GM12874 (cell line): ENCODE results near the gene B4GALNT3.

Source experiments
- TF ChIP-seq, protein P1 (sequence below): IDR thresholded peaks from 2 replicates; pipeline ENCODE4 v1.5.1; 2011; ENCODE audit warnings: low read depth, mild to moderate bottlenecking, control low read depth, low read length, moderate library complexity; ENCODE audit not compliant: insufficient read depth

B4GALNT3 gene

DNA sequence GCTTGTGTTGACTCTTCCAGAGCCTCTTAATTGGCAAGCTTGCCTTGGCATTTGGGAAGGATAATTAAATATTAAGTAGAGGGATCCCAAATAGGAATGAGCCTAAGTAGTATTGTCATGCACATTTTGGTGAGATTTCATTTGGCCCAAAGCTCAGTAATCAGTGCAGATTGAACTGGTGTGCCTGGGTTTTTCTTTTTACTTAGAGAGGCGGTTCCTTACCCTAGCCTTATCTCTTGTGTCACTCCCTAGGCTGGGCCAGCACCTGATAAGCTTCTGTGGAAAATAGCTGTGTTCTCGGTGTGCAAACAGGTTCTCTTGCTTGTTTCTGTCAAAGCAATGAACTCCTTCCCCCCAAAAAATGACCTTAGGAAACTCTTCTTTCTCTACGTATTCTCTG, 9.3 kb upstream of the B4GALNT3 start:
- TF ChIP-seq, protein P1, sequence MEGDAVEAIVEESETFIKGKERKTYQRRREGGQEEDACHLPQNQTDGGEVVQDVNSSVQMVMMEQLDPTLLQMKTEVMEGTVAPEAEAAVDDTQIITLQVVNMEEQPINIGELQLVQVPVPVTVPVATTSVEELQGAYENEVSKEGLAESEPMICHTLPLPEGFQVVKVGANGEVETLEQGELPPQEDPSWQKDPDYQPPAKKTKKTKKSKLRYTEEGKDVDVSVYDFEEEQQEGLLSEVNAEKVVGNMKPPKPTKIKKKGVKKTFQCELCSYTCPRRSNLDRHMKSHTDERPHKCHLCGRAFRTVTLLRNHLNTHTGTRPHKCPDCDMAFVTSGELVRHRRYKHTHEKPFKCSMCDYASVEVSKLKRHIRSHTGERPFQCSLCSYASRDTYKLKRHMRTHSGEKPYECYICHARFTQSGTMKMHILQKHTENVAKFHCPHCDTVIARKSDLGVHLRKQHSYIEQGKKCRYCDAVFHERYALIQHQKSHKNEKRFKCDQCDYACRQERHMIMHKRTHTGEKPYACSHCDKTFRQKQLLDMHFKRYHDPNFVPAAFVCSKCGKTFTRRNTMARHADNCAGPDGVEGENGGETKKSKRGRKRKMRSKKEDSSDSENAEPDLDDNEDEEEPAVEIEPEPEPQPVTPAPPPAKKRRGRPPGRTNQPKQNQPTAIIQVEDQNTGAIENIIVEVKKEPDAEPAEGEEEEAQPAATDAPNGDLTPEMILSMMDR: no peak

- TF ChIP-seq, protein P1: peak; percentile 70; the same call in 1 of the 2 replicates
These were observed 7.0 kb upstream of the B4GALNT3 start for GRCh38 chr12:452667-453210.

DNA sequence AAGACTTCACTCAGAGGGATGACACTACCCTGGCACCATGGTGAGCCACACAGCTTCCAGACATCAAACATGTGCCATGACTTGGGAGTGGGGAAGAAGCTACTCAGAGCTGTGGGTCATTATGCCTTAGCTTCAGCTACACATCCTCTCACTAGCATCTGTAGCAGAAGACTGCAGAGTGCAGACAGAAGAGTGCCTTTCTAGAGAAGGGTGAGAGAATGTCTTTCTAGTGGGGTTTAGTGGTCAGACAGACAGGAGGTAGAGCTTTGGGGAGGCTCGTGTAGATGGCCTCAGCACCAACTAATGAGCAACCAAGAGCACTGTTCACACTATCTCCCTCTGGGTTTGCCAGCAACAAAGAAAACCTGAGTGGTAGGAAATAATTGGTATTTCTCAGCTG, 4.9 kb upstream of the B4GALNT3 start:
- TF ChIP-seq, protein P1: no peak

GRCh38 chr12:455821-456220, 3.9 kb upstream of the B4GALNT3 start:
- TF ChIP-seq, protein P1: no peak

DNA sequence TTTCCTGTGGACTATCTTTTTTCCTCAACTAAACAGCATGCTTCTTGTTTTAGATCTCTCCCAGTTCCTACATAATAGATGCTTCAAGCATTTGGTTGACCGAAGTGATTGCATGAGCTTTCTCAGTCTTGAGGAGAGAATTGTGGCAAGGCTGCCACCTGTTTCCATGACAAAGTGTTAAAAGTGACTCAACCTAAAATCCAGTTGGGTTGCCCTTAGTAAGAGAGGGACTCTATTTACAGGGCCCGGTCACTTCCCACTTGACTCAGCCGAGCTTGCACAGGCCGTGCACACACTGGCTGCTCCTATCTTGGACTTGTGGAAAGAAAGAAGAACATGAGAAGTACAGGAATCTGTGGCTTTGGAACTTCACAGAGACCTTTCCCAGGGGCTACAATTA, 2.1 kb upstream of the B4GALNT3 start:
- TF ChIP-seq, protein P1: no peak

GRCh38 chr12:459050-459429, 699 bp upstream of the B4GALNT3 start:
- TF ChIP-seq, protein P1: no peak

DNA sequence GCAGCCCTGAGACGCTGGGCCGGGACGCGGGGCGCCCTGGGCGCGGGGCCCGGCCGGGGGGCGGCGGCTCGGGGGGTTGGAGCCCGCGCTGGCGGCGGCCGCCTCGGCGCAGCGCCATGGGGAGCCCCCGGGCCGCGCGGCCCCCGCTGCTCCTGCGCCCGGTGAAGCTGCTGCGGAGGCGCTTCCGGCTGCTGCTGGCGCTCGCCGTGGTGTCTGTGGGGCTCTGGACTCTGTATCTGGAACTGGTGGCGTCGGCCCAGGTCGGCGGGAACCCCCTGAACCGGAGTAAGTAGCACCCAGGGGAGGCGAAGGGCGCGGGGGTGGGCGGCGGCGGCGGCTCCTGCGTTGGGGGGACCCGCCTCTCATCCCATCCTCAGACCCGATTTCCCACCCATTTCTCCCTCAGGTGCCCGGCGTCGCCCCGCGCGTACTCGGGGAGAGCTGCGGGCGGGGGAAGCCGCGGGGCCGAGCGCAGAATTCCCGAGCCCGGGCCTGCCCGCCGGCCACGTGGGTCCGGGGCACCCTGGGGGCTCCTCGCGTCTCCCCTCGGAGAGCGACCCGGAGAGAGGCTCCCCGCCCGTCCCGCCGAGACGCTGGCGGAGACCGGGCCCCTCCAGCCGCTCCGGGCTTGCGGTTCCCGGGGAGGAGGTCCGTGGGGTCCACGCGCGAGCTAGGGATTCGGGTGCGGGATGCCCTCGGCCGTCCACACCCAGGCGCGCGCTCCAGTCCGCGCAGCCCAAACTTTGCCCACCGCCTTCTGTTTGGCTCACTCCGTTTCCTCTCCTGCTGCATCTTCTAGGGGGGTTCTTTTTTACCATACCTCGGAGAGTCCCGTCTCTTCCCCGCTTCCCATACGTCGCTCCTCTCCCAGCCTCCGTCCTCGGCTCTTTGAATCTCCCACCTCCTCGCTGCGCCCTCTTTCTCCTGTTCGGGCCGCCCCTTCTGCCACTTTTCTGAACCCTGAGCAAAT, 807 bp downstream of the B4GALNT3 start:
- TF ChIP-seq, protein P1: no peak
